Measurements from ENCODE around the gene SPAG4. TPM values are rescaled to one million over a fixed set of nuclear protein-coding genes. Genes with fewer than 3 reads are reported as not detected.

SPAG4 gene
- total and polyA plus RNA-seq, 10 of the 15 experiments (the other 5 are each of a cell fraction or from before 2014, with no cell fraction given): 0.90 to 12.5 (median 2.4) TPM

GRCh38 chr20:35635652-35636051 lies 20.0 kb downstream of the SPAG4 start:
- intact Hi-C loops (cut with micrococcal nuclease; ENCODE audit: unreplicated experiment) (no loop called here), in situ Hi-C loops (cut with MboI) (no loop called here)
- BruUV-seq (replicated peaks): no TSS peak
- Histone ChIP-seq H3K4me2 (ENCODE audit: control insufficient read depth, insufficient read depth) (no peak overlapping the region), H3K79me2 (ENCODE audit: control insufficient read depth, insufficient read depth, low read length) (no peaks in the 10 kb centered on the region; the same call in none of the 2 replicates), H3K27ac (ENCODE audit: control insufficient read depth, insufficient read depth) (no peak overlapping the region), H3K4me3 (no peak overlapping the region), H3K27me3 (replicated peaks in 1 of 2; ENCODE audit: control insufficient read depth in 2 of 2, insufficient read depth in 2 of 2, low read length in 1 of 2) (no peaks in the 10 kb centered on the region), H3K4me1 (ENCODE audit: control insufficient read depth, insufficient read depth, low read length) (no peaks in the 10 kb centered on the region), H2AFZ (ENCODE audit: control insufficient read depth, low read depth, low read length) (no peak overlapping the region), H3K36me3 (ENCODE audit: control insufficient read depth in 2 of 2, insufficient read depth in 2 of 2, low read length in 1 of 2) (peaks cover 7 to 18% of the 10 kb centered on the region in 2 experiments; a peak in 3 of 4 replicates), H3K9me3 (replicated peaks; ENCODE audit: control insufficient read depth, insufficient read depth, low read length) (no peaks in the 10 kb centered on the region), H3K9ac (ENCODE audit: control insufficient read depth, insufficient read depth, low read length) (no peak overlapping the region), H4K20me1 (ENCODE audit: control insufficient read depth, insufficient read depth) (no peaks in the 10 kb centered on the region)
- no peak for FAIRE-seq
- SMC1A ChIA-PET (ENCODE audit: uncharacterized antibody, unreplicated experiment): interaction anchor here (0.9 to 1.2 kb wide), 2 partner anchors 10 to 24 kb away, joined by 3 read pairs; no protein-coding TSS in a partner anchor
- TF ChIP-seq TCF12 (IDR thresholded peaks at IDR 0.05; ENCODE audit: low read depth, low read length) (no peak), CEBPB (IDR thresholded peaks at IDR 0.05; ENCODE audit: borderline replicate concordance in 1 of 2, low read depth in 2 of 2, low read length in 2 of 2) (no peak), PBX3 (IDR thresholded peaks at IDR 0.05; ENCODE audit: insufficient replicate concordance, low read depth, low read length) (no peak), BRCA1 (IDR thresholded peaks at IDR 0.05; ENCODE audit: low read depth, low read length) (no peak), GABPA (IDR thresholded peaks at IDR 0.05; ENCODE audit: low read depth) (no peak), MLLT1 (IDR thresholded peaks at IDR 0.05) (no peak), IKZF1 (conservative IDR thresholded peaks at IDR 0.05) (no peak), IRF5 (IDR thresholded peaks at IDR 0.05; ENCODE audit: borderline replicate concordance) (no peak)
- POLR2A ChIA-PET: no interaction called here
- 86% methylated on average over 4 of the region's 4 CpGs for WGBS (ENCODE audit: insufficient coverage, insufficient replicate concordance, low lambda C conversion rate, missing lambda C conversion rate)
- DNase-seq (ENCODE audit: low read depth, low spot score): no peak
- ATAC-seq: no peak
- RAD21 ChIA-PET (ENCODE audit: unreplicated experiment): no interaction called here
- CTCF ChIA-PET: interaction anchor here (1.2 to 1.5 kb wide), 2 partner anchors 25 to 189 kb away, joined by 3 to 4 read pairs; no protein-coding TSS in a partner anchor

Data from GM12878 (cell line).